Stimulated activated CD8-positive, alpha-beta memory T cell treated with anti-CD3 and anti-CD28 coated beads, Interleukin-2, amount 100 ng/mL, for 1 hour (primary cell): ENCODE measurements around the gene LGMN.

ENCODE experiments used
- DNase-seq, 2 donors: peaks; one replicate each; pipeline ENCODE4 v3.0.0-alpha.2; 2020; ENCODE audit warnings: low read depth in 2 of 2

LGMN gene

DNA sequence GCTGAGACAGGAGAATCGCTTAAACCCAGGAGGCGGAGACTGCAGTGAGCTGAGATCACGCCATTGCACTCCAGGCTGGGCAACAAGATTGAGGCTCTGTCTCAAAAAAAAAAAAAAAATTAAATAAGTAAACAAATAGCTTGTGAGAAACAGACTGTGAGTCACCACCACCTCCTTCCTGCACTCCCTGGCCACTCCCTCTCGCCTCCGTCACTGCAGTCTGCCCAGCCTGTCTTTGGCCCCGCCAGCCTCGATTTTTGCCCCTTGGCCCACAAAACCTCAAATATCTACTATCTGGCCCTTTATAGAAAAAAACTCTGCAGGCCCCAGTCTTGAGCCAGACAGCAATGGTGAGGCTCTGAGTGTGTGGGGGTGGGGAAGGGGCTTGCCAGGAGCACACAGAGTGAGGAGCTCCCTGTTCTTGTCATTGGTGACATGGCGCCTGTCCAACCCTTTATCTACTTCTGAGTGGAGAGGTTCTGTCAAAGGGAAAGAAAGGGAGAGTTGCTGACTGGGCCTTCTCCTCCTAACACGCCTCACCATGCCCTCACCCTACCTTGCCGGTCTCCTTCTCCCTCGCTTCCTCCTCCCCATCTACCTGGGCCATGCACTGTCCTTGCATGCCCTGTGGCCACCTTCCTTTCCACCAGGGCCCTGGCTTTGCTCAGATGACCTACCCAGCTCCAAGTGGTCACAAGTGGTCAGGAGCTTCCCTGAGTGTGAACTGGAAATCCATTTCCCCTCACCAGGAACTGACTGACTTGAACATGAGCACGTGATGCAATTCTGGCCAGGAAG is 22.1 kb downstream of the LGMN start:
- no peak for DNase-seq

DNA sequence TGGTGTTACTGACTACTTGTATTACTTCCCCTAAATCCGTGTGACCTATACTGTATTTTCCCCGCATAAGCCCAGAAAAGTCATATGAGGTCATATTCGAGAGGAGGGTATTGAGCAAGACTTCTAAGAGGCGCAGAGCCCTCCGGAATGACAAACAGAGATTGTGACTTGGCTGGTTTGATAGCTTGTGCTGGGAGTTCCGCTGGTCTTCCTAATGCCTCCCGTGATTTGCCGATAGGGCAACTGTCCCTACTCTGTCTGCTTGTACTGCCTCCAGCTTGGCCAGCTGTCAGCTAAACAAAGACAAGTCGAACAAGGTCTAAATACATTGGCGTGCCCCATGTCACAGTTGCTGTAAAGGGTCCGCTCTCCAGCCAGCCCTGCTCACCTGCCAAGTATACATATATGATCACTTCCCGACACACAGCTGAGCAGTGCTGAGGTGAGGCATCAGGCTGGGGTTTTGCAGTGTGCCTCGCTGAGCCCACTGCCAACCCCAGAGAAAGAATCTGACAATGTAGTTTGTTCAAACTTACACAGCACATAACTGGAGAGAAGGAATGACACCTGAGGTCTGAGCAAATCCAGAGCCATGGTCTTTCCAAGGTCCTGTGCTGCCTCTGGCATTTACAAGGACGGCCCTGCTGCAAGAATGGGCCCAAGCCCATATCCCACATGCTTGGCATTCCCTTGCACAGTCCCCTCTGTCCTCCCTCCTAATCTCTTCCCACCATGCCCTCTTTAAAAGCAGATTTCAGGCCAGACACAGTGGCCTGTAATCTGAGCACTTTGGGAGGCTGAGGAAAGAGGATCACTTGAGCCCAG is 23.7 kb downstream of the LGMN start:
- no peak for DNase-seq

GRCh38 chr14:92719890-92720323 is 28.5 kb downstream of the LGMN start:
- DNase-seq: no peak

GRCh38 chr14:92719421-92719820 is 29.0 kb downstream of the LGMN start:
- no peak for DNase-seq

GRCh38 chr14:92718664-92719063 is 29.8 kb downstream of the LGMN start:
- DNase-seq: no peak

GRCh38 chr14:92717571-92718042 is 30.8 kb downstream of the LGMN start:
- no peak for DNase-seq

DNA sequence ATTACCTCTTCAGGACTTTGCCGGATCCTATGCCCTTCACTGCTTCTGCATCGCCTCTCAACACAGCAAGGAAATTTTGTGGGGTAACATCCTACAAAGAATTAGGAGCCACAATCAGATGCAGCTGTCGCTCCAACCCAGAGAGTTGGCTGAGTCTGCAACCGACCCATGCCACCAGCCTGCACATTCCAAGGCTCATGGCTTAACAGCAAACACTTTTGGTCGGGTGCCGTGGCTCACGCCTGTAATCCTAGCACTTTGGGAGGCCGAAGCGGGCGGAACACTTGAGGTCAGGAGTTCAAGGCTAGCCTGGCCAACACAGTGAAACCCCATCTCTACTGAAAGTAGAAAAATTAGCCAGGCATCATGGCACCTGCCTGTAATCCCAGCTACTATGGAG is 32.3 kb downstream of the LGMN start:
- no peak for DNase-seq

DNA sequence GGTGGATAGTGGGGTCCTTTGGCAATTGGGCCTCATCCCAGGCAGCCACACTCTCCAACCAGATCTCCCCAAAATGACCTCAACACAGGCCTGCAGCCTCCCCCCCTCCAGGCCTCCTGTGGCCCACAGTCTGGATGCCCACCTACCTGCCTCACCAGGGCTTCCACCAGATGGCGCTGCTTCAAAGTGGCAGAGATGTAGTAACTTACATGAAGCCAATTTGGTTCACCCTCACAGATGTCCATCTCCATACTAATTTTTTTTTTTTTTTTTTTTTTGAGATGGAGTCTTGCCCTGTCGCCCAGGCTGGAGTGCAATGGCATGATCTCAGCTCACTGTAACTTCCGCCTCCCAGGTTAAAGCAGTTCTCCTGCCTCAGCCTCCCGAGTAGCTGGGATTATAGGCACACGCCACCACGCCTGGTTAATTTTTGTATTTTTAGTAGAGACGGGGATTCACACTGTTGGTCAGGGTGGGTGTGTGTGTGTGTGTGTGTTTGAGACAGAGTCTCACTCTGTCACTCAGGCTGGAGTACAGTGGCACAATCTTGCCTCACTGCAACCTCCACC is 33.6 kb downstream of the LGMN start:
- DNase-seq: peak; percentile 46 to 67

DNA sequence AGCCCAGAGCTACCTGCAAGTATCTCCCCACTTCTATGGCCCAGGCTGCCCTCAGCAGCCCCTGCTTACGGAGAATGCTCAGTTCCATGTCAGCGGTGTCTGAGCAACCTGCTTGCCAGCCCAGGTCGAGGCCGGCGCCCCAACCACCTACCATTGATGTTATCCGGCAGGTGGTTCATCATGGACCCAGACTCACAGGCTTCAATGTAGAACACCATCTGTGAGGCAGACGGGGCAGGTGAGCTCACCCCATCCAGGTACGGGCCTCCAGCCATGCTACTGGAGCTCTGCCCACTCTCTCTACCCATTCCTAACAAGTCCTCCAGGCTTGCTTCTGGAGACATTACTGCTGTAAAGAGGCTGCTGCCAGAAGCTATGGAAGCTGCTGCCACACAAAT is 35.8 kb downstream of the LGMN start:
- DNase-seq: no peak

- DNase-seq: no peak
These were observed 36.3 kb downstream of the LGMN start for GRCh38 chr14:92711976-92712653.

DNA sequence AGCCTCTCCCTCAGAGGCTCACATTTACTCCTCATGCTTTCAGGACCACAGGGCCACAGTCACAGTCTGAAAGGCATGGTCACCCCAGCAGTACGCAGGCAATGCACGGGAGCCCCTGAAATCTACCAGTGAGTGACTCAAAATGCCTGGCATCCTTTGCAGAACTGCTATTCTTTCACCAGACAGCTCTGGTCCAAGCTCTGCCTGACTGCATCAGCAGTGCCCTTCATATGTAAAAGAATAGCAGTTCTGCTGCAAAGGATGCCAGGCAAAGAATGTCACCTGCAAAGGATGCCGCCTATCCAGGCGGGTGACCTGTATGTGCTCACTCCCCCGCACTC is 38.5 kb downstream of the LGMN start:
- DNase-seq: no peak

GRCh38 chr14:92709340-92710000 is 39.0 kb downstream of the LGMN start:
- DNase-seq: no peak

GRCh38 chr14:92706386-92706785 is 42.0 kb downstream of the LGMN start:
- no peak for DNase-seq

DNA sequence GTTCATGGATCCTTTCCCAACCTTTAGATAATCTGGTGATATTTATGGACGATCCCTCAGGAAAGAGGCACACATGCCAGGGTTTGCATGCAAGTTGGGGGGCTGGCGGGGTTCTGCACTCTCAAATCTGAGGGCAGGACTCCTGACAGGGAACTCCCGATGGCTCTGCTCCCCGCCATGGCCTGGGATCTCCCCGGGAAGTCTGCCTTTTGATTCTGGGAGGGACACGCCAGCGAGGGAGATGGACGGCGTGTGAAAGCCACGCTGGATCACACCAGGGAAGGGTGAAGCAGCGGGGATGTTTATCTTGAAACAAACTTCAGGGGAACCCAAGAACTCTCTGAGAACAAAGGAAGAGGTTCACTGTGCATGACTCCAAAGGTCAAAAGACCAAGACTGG is 43.6 kb downstream of the LGMN start:
- DNase-seq: no peak

DNA sequence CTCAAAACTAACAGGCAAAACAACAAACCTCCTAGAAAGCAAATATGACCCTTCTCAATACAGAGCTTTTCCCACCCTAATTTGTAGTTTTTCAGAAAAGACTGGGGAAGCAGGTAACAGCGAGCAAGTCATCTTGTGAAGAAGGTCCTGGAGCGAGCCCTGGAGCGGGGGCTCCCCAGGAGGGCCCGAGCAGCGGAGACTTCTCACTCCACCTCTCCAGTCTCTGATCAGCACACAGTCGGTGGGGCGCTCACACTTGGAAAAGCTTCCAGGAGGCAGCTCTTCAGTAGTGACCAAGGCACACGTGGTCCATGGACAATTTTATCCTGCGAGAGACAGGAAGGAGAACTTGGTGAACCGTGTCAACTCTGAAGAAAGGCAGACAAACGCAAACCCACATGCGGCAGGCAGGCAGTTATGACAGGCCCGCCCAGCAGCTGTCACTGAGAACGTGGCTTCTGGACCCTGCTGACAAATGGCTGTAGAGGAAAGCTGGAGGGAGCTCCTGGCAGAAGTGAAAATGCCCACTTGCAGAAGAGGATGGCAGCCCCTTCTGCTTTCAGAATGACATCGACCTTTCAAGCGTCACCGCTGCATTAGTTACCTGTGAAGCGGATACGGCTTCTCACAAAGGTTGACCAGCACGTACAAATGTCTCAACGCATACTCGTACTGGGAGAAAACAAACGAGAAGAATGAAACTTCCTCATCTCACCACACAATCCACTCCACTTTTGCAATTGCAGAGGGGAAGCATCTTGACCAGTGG is 44.2 kb downstream of the LGMN start:
- no peak for DNase-seq

- DNase-seq: no peak
These were observed 44.9 kb downstream of the LGMN start for GRCh38 chr14:92703516-92703915.

DNA sequence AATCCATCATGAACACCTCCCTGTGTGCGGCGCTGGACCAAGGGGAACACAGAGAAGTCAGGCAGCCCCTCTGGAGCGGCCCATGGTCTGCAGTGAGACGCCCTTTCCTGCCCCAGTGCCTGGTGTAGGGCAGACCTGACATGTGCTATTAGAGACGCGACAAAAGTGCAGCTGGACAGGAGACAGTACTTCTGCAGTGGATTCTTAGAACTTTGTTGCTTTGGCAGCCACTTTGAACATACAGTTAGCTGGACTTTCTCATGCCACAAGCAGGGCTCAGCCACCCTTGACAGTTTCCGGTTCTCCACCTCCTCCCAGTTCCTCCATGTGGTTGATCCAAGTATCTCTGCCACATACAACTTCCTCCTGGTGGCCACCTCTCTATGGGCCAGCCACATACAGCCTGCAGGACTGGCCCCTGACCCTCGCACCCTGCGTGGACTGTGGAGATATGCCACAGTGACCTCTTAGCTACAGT is 45.9 kb downstream of the LGMN start:
- no peak for DNase-seq

GRCh38 chr14:92701826-92702225 is 46.6 kb downstream of the LGMN start:
- DNase-seq: no peak

- DNase-seq: no peak
These were observed 50.0 kb downstream of the LGMN start for GRCh38 chr14:92698393-92698792.

DNA sequence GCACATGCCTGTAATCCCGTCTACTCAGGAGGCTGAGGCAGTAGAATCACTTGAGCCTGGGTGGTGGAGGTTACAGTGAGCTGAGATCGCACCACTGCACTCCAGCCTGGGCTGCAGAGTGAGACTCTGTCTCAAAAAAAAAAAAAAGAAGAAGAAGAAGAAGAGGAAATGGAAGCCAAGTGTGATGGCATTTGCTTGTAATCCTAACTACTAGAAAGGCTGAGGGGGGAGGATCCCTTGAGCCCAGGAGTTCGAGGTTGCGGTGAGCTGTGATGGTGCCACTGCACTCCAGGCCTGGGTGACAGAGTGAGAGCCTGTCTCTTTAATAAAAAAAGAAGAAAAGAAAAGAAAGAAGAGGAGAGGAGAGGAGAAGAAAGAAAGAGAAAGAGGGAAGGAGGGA is 52.1 kb downstream of the LGMN start:
- DNase-seq: no peak

DNA sequence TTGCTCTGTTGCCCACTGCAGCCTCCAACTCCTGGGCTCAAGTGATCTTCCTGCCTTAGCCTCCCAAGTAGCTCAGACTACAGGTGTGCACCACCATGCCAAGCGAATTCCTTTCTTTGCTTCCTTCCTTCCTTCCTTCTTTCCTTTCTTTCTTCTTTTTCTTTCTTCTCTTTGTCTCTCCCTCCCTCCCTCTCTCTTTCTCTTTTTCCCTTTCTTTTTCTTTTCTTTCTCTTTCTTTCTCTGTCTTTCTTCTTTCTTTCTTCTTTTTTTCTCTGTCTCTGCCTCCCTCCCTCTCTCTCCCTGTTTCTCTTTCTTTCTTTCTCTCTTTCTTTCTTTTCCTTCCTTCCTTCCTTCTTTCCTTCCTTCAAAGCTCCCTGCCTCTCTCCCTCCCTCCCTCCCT is 52.9 kb downstream of the LGMN start:
- no peak for DNase-seq
